Endothelial cell (in vitro differentiated cells): ENCODE results near the gene TSPAN8. TPM values are rescaled to one million over a fixed set of nuclear protein-coding genes. Genes with fewer than 3 reads are reported as not detected.

Experiments
- DNase-seq: peaks from one replicate; pipeline ENCODE4 v3.0.0; 2021; ENCODE audit warnings: low spot score
- H3K27ac Mint-ChIP-seq: one replicate; pipeline ENCODE4 v1.8.0; 2021; ENCODE audit warnings: mixed read lengths, inconsistent platforms; ENCODE audit not compliant: unreplicated experiment
- H3K27me3 Mint-ChIP-seq: one replicate; pipeline ENCODE4 v1.8.0; 2021; ENCODE audit warnings: mild to moderate bottlenecking, moderate library complexity, mixed read lengths, inconsistent platforms; ENCODE audit not compliant: unreplicated experiment
- H3K36me3 Mint-ChIP-seq: one replicate; pipeline ENCODE4 v1.8.0; 2021; ENCODE audit warnings: mild to moderate bottlenecking, low read depth, mixed read lengths, inconsistent platforms; ENCODE audit not compliant: unreplicated experiment
- H3K4me1 Mint-ChIP-seq: one replicate; pipeline ENCODE4 v1.8.0; 2021; ENCODE audit warnings: mild to moderate bottlenecking, mixed read lengths, inconsistent platforms; ENCODE audit not compliant: unreplicated experiment
- H3K4me3 Mint-ChIP-seq: one replicate; pipeline ENCODE4 v1.8.0; 2021; ENCODE audit warnings: mild to moderate bottlenecking, mixed read lengths, inconsistent platforms; ENCODE audit not compliant: unreplicated experiment
- H3K9me3 Mint-ChIP-seq: one replicate; pipeline ENCODE4 v1.8.0; 2021; ENCODE audit warnings: mixed read lengths, inconsistent platforms; ENCODE audit not compliant: unreplicated experiment
- long read RNA-seq: library from polyadenylated mRNA; unstranded; transcript quantifications from one replicate; pipeline ENCODE4 v2.0.0, GENCODE V29; 2020; ENCODE audit not compliant: unreplicated experiment
- total RNA-seq: library from RNA; stranded (reverse); fragmentation: NEBNext Ultra II Directional; extraction: Animal tissue kit (Norgen Biotek cat#: 25700); gene quantifications from one replicate; pipeline ENCODE4 v1.2.1, GENCODE V29; 2021; ENCODE audit not compliant: unreplicated experiment
- TF ChIP-seq, protein P1 (sequence below): fragments of 200-600 bp; sonication (generic); IDR thresholded peaks from one replicate; pipeline ENCODE4 v1.5.0; 2021; ENCODE audit warnings: antibody characterized with exemption; ENCODE audit not compliant: unreplicated experiment

Gene TSPAN8
- not detected for total RNA-seq
- long read RNA-seq: 0 reads

DNA sequence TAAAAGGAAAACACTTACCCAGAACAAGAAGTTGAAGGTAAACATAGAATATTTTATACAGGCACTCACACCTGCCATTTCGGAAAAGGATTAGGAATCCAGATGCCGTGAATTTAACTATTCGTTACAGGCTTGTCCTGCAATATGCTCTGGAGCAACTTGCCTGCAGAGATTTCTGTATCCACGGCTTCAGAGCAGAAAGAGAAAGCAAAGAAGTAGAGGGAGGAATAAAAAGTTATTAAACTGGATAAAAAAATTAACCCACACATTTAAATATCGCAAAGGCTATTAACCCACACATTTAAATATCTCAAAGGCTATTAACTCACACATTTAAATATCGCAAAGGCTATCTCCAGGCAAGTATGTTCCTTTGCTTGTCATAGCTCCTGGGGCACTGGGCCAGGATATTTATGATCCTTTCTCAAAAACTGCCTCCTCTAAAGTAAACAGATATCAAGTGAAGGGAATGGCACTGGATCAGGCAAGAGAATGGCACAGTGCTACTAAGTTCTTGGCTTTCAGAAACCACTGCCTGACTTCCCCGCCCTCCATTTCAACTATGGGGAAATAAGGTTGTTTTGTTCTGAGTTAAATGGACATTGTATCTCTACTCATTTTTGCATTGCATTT, at the start of gene TSPAN8:
TSPAN8 (minus strand) TSS at position 399 of the 633 bp plus-strand sequence; CDS start at position 78, 321 bp downstream.
- peaks cover 2% of the 10 kb centered on the region for H3K4me1 Mint-ChIP-seq
- no peaks in the 10 kb centered on the region for H3K36me3 Mint-ChIP-seq
- no peak within 1 kb of the TSS for H3K27ac Mint-ChIP-seq
- no peaks in the 10 kb centered on the region for H3K9me3 Mint-ChIP-seq
- DNase-seq: no peak
- TF ChIP-seq, protein P1, sequence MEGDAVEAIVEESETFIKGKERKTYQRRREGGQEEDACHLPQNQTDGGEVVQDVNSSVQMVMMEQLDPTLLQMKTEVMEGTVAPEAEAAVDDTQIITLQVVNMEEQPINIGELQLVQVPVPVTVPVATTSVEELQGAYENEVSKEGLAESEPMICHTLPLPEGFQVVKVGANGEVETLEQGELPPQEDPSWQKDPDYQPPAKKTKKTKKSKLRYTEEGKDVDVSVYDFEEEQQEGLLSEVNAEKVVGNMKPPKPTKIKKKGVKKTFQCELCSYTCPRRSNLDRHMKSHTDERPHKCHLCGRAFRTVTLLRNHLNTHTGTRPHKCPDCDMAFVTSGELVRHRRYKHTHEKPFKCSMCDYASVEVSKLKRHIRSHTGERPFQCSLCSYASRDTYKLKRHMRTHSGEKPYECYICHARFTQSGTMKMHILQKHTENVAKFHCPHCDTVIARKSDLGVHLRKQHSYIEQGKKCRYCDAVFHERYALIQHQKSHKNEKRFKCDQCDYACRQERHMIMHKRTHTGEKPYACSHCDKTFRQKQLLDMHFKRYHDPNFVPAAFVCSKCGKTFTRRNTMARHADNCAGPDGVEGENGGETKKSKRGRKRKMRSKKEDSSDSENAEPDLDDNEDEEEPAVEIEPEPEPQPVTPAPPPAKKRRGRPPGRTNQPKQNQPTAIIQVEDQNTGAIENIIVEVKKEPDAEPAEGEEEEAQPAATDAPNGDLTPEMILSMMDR: no peak
- no peaks in the 10 kb centered on the region for H3K27me3 Mint-ChIP-seq
- no peak within 1 kb of the TSS for H3K4me3 Mint-ChIP-seq

DNA sequence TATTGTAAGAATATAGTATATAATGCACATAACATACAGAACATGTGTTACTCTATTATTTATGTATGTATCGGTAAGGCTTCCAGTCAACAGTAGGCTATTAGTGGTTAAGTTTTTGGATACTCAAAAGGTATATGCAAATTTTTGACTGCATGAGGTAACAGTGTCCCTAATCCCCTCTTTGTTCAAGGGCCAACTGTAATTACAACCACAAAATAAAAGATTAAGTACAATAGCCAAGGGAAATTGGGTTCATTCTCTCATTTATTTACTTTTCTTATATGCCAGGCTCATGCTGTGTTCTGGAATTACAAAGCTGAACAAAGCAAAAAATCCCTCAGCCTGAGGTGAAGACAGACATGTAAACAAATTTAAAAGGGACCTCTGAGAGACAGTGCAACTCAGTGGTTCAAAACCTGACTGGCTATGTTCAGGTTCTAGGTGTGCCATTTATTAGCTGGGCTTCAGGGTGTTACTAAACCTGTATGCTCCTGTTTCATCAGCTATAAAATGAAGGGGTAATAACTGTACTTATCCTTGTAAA, 43.4 kb upstream of the TSPAN8 start:
- no peak overlapping the region for H3K27ac Mint-ChIP-seq
- no peak for DNase-seq
- TF ChIP-seq, protein P1: no peak
- no peaks in the 10 kb centered on the region for H3K4me1 Mint-ChIP-seq
- H3K4me3 Mint-ChIP-seq: no peak overlapping the region
- H3K27me3 Mint-ChIP-seq: no peaks in the 10 kb centered on the region
- H3K9me3 Mint-ChIP-seq: no peaks in the 10 kb centered on the region
- no peaks in the 10 kb centered on the region for H3K36me3 Mint-ChIP-seq

DNA sequence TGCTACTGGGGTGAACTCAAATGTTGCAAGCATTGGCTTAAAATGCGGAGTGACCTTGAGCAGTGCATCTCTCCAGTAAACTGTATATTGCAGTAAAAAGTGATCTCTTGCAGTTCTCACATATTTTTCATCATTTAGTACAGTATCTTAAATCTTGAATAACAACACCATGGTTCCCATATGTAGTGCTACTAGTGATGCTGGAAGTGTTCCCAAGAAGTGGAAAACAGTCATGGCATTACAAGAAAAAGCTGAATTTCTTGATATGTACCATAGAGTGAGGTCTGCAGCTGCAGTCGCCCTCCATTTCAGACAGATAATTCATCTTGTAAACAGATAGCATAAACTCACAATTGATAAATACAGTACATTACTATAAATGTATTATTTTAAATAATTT, 42.9 kb upstream of the TSPAN8 start:
- no peak for DNase-seq
- TF ChIP-seq, protein P1: no peak
- H3K4me3 Mint-ChIP-seq: no peak overlapping the region
- H3K4me1 Mint-ChIP-seq: no peaks in the 10 kb centered on the region
- H3K27ac Mint-ChIP-seq: no peak overlapping the region
- no peaks in the 10 kb centered on the region for H3K27me3 Mint-ChIP-seq
- no peaks in the 10 kb centered on the region for H3K9me3 Mint-ChIP-seq
- H3K36me3 Mint-ChIP-seq: no peaks in the 10 kb centered on the region

DNA sequence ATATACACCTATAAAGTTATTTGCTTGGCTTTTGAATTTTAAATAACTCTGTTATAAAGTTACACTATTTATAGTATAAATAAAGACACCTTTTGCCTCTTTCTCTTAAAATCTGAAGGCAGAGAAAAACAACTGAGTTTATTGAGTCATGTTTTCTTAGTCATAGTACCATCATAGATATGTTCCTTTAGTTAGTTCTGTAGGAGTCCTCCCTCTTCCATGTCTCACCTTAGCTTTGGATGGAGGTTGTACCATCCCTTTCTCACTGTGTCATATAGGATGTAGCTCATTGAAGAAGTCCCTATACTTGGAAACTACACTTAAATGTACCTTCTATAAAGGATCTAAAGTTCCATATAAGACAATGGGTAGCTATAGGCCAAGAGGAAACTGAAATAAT, 39.7 kb upstream of the TSPAN8 start:
- H3K4me3 Mint-ChIP-seq: no peak overlapping the region
- no peaks in the 10 kb centered on the region for H3K9me3 Mint-ChIP-seq
- H3K27ac Mint-ChIP-seq: no peak overlapping the region
- H3K36me3 Mint-ChIP-seq: no peaks in the 10 kb centered on the region
- TF ChIP-seq, protein P1: no peak
- DNase-seq: no peak
- H3K4me1 Mint-ChIP-seq: no peaks in the 10 kb centered on the region
- no peaks in the 10 kb centered on the region for H3K27me3 Mint-ChIP-seq

DNA sequence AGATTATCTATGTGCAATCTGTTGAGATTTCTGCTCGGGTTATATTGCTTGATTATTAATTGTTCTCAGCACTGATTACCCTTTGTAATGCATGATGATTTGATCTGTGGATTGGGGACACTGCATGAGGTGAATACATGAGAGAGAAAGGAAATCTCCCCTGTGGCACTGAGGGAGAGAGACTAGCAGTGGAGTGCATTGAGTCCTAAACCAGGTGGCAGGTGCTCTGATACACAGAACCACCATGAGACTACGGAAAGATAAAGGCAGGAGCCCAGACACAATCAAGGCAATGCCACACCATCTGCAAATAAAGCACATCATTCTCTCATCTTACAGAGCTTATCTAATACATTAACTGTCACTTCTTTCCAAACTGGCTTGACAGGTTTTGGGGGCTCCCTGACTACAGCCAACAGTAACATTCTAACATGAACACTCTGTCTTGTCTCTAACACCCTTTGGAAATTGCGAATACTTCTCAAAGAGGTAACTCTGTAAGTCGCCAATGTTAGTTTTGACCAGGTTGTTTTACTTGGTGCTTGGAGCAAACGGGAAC, 37.6 kb upstream of the TSPAN8 start:
- DNase-seq: no peak
- Mint-ChIP-seq H3K4me3 (no peak overlapping the region), H3K36me3 (no peaks in the 10 kb centered on the region), H3K9me3 (no peaks in the 10 kb centered on the region), H3K27ac (no peak overlapping the region), H3K27me3 (no peaks in the 10 kb centered on the region), H3K4me1 (peaks cover 10% of the 10 kb centered on the region)
- TF ChIP-seq, protein P1: no peak
